GM21737 (cell line): ENCODE results near the gene RARG.
A peak's percentile ranks its signal among the peaks of the same experiment; 100 is the strongest.
"Not testable (repeated sequence)": the region's sequence is repeated elsewhere in the genome, so short reads cannot be mapped to it uniquely, and the experiment has no call there.

ENCODE experiments used
- ATAC-seq: cut with Tn5 transposase; IDR thresholded peaks from one replicate; pipeline ENCODE4 v1.9.1; 2021; ENCODE audit warnings: mild to moderate bottlenecking, moderate library complexity; ENCODE audit not compliant: unreplicated experiment

Gene RARG

DNA sequence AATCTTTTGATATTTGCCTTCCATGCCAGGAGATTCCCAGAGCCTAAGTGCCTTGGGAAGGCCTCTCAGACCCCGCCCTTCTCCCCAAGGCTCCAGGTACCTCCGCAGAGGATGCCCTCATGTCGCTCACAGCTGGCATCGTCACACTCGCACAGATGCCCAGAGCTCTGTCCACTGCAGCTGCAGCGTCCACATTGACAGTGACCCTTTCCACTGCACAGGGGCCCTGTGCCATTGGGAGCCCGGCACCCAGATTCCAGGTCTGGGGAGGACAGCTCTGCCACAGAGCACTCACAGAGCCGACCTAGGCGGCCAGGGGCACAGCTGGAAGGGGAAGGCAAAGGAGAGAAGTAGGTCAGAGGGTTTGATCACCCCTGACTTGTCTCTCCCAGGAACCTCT lies 39.0 kb downstream of the RARG start:
- ATAC-seq = no peak

DNA sequence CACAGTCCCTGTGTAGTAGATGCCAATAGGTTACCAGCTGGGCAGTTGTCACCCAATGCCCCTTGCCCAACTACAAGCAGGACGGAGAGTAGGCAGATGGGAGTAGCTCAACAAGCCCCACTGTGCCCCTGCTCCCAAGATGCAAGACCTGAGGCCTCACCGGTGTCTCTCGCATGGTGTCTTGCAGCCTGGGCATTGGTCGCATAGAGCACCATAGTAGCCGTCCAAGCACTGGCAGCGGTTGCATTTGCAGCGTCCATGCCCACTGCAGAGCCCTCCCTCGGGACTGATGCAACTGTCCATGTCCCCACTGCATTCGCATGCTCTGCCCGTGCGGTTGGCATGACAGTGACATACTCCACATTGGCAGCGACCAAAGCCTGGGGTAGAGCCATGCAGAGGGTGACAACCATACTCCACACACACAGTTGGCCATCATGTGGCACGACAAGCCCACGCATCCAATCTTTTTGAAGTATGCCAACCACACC lies 39.4 kb downstream of the RARG start:
- no peak for ATAC-seq

DNA sequence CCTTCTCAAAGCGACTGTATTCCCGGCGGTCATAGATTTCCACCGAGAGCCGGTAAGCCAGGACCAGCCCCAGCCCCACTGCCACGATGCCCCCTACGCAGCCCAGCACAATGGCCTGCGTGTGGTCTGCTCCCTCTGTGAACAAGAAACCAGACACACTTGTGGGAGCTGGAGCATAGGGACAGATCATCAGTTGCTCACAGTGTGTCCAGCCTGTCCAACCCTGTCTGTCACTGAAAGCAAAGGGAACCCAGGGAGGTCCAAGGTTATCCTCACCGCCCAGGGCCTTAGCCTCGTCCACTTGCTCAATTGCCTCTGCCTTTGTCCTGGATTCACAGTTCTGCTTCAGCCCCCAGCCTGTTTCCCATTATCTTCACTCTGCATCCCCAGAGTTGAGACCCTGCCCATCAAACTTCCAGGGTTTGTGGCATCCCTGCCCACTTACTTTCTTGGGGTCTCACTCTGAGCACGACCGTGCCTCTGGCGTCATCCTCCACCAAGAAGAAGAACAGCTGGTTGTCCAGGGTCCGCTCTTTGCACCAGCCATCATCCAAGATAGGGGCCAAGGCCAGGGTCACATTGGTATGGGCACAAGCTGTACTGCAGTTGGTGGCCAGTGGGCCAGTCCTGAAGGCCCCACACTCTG lies 40.0 kb downstream of the RARG start:
- no peak for ATAC-seq

DNA sequence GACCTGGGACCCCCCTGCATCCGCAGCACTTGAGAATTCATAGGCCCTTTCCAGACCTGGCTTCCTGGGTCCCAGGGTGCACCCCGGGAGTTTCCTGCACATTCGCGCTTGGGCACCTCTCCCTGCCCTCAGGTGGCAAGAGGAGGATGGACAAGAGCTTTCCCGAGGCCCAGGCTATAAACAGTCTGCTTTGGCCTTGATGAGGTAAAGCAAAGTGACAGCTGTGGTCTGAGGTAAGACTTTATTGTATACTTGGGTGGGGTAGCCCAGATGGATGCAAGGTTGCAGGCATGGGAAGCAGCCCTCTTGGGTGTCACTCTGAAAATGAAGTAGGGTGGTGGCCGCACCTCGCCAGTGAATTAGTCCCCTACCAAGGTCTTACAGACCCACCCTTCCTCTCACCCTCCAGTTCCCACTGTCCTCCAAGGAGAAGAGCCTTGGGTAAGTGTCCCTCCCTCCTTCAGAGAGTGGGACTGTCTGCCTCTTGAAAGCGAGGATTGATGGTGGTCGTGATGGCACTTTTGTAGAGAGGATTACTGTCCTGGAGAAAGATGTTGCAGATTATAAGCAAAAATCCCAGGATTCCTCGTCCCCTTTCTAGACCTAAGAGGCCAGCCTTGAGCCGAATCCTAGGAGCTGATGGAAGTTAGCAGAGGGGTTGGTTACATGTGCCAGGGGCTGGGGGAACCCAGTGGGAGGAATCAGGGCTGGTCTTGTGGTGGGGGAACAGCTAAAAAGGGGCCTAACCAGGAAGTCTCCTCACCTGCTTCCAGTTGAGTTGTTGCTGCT lies 40.7 kb downstream of the RARG start:
- ATAC-seq = no peak

DNA sequence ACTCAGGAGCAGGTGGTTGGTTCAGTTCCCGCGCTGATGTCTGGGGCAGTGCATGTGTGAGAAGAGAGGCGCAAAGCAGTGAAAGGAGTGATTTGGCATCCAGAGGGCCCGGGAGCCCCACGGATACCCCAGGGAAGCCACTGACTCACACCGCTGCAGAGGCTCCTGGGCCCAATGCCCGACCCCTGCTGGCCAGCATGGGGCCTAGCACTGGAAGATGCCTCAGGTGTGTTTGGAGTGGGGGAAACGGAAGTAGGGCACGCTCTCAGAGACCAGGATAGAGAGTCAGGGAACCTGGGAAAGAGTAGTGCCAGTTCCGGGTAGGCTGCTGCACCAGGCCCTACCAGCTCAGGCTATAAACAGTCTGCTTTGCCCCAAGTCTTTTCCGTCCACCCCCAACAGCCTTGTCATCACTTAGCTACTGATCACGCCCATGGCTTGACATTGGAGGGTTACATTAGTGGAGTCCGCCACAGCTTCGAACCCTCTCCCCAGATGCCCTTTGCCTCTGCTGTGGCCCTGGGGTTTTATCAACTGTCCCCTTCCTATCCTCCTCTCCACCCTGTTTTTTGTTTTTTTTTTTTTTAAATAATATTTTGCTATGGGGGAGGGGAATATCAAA lies 41.8 kb downstream of the RARG start:
- no peak for ATAC-seq

DNA sequence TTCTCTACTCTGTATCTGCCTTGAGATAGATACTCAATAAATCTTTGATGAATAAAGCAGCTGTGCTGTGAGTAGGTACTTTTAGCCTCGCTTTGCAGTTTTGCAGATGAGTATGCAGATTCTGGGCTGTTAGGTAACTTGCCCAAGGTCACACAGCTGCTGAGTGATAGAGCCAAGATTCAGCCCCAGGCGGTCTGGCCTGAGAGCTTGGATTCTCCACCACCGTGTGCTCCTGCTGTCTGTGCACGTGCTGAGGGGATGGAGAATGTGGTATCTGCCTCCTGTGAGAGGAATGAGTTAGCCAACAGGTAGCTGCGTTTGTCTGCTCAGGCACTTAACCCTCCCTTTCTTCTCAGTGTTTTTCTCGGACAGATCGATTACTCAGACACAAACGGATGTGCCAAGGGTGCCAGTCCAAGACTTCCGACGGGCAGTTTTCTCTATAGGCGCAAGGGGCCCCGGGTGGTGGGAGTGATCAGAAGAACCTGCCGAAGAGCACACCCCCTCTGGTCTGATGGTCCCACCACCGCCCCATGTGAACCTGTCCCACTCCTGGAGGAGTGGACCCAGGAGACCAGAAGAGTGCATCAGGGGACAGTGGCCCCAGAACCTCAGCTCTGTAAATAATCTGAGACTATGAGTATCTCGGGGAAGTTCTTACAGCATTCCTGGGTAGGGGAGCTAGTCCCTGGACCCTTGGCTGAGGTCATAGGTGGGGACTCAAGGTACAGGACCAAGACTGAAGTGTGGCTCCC lies 44.7 kb downstream of the RARG start:
- ATAC-seq = no peak

DNA sequence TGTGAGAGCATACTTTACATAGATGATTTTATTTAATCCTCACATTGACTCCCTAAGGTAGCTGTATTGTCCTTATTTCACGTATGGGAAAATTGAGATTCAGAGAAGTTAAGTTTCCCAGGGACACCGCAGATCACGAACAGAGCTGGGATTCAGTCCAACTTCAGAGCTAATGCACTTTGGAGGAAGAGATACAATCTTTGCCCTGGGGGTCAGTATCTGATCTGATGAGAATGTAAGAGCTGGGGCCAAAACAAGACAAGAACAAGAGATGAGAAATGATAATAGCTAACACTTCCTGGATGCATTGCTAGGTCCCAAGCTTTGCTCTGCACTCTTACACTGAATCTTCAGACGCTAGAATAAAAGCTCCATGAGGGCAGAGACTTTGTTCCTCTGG lies 45.3 kb downstream of the RARG start:
- ATAC-seq = no peak

DNA sequence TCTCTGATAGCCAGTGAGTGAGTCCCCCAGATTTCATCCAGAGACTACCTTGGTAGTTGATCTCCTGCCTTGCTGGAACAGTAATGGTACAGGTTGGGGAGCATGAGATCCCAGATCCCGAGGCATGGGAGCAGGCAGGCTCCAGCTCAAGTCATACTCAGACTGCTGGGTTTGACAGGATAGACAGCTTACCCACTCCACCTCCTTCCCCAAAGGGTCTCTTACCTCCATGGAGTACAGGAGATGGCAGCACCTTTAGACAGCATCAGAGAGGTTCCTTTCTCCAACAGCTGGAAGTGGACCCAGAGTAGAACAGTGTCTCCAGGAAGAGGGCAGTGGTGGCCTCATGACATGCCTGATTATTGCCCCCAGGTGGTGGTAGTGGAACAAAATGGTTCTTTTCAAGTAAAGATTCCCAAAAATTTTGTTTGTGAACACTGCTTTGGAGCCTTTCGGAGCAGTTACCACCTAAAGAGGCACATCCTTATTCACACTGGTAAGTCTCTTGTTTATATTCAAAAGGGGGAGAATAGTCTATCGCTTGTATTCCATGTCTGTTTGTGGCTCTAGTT lies 46.3 kb downstream of the RARG start:
- ATAC-seq = no peak

DNA sequence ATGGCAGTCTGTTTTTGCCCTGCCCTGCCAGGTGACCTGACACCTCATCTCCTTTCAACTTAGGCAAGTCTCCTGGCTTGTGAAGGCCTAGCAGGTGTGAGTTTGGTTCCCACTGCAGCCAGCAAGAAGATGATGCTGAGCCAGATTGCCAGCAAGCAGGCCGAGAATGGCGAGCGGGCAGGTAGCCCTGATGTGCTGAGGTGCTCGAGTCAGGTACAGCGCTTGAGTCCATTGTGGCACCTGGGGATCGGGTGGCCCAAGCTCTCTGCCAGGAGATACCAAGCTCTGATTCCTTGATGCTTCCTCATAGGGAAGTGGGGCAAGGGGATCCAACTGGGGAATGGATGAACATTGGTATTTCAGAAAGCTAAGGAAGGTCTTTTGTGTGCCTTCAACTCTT lies 47.2 kb downstream of the RARG start:
- ATAC-seq = no peak

DNA sequence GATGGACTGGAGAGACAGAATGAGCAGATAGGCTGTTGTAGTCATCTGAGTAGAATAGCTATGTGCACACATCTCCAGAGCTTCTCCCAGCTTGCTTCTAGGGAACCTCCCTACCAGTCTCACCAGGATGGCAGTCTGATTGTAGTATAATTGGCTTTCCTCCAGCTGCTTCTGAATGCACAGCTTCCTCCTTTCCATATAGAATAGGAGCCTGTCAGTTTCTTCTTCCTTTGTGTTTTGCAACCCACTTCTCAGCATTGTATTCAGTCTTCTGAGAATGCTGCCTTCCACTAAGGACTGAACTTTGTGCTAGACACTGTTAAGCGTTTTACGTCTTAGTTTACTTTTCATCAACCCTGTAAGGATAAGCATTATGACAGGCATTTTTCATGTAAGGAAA lies 49.1 kb downstream of the RARG start:
- no peak for ATAC-seq

DNA sequence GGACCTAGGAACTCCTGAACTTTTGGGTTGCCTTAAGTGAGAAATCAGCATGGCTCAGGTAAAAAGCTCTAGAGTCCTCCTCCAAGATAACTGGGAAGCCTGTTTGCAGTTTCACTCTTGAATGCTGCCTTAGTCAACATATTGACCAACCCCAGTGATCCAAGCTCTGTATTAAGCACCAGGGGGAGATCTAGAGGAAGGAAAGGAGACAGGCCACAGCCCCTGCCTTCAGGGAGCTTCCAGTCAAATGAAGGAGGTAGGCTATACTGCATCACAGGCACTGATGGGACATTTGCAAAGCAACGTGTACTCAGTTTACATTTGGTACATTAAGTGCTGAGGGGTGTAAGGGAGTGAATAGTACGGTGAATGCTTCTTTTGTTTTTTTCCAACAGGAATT lies 50.1 kb downstream of the RARG start:
- ATAC-seq = no peak

DNA sequence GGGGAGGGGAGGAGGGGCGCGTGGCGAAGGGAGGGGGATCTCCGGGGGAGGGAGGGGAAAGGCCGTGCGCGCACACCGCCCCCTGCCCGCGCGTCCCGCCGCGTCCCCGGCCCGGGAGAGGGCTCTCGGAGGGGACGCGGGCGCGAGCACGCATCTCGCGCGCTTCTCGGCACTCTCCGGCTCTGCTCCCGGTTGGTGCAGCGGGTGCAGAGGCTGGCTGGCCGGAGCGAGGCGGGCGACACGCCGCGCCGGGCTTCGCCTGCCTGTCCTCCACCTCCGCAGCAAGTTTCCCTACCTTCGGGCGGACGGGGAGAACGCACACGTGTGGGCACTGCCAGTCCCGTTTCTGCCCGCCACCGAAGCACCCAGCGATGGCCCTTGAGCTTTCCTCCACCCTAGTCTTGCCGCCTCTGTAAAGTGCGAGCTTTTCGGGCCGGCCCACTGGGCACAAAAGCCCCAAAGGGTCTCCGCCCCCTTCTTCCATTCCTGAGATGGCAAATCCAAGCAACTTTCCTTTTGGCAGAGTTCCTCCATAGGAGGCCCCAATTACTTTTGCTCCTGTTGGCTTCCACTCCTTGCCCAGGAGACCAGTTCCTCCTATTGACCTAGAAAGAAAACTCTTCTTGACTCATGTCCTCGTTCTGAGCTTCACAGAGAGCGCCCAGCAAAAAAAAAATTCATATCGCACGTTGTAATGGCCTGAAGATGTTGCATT lies 50.9 kb downstream of the RARG start:
- ATAC-seq = peak; percentile 49

DNA sequence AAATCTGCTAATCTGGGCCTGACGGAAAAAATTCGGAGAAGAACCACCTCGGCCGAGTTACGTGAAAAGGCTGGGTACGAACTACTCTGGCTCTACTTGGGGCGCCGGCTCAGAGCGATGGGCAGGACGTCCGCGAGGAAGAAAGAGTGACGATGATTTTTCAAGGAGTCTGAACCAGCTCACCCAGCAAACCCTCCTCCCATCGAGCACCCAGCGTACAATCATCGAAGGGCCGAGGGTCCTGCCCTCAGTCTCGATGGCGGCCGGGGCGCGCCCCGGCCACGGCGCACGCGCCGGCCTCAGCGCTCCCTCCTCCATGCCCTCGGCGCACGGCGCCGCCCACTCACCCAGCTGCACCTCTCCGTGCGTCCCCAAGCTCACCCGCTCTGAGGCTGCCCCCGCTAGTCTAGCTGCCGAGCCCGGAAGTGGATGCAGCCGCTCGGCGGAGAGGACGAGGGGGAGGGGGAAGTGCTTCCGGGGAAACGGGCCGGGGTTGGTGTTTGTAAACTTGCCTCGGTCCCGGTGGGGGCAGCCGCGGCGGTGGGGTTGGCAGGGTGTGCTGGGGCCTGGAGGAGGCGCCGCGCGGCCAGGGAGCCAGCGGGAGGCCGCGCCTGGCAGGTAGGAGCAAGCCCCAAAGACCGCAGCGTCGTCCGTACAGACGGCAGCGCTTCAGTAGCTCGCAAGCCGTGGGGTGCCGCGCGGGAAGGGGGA lies 51.6 kb downstream of the RARG start, which contains the start of the genes CSAD and ZNF740:
Gene CSAD (minus strand): TSS at position 706 of the 711 bp plus-strand sequence. CDS start 7,455 bp downstream, outside the sequence.
Gene ZNF740 (plus strand): TSS at position 503 of the 711 bp plus-strand sequence. CDS start 1,262 bp downstream, outside the sequence.
- ATAC-seq = peak; percentile 92

DNA sequence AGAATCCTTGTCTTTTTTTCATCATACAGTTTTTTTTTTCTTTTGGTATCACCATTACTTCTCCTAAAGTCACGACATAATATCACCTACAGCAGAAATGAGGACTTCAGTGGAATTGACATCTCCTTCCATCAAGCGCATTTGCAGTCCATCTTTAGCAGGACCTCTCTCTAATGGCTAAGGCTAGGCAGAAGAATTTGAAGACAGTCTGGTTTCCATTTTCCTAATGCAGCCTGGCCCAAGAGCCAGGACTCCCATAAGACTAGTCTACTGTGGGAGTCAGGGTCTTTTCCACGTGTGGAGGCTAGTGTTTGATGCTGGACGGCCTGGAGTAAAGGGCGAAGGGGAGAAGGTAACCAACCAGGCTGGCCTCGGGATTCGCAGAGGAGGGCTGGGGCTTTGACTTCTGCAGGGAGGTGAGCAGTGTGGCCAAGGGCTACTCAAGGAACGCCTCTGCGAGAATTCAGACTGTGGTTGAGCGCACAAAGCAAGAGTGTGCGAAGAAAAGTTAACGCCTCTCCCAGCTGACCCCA lies 52.3 kb downstream of the RARG start:
- peak; percentile 5 for ATAC-seq

DNA sequence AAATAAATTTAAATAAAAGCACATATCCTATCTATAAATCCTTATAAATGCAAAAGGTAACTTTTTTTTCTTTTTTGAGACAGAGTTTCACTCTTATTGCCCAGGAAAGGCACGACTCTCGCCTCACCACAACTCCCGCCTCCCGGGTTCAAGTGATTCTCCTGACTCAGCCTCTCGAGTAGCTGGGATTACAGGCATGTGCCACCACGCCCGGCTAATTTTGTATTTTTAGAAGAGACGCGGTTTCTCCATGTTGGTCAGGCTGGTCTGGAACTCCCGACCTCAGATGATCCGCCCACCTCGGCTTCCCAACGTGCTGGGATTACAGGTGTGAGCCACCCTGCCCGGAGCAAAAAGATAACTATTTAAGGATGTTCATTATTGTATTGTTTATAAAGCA lies 53.2 kb downstream of the RARG start:
- not testable (repeated sequence) for ATAC-seq

DNA sequence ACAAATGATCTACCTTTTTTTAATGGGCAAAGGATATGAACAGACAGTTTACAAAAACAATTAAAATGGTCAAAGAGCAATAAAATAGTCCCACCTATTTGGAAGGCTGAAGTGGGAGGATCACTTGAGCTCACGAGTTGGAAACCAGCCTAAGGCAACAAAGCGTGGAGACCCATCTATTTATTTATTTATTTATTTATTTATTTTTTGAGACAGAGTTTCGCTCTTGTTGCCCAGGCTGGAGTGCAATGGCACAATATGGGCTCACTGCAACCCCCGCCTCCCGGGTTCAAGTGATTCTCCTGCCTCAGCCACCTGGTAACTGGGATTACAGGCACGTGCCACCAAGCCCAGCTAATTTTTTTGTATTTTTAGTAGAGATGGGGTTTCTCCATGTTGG lies 54.6 kb downstream of the RARG start:
- ATAC-seq = not testable (repeated sequence)

DNA sequence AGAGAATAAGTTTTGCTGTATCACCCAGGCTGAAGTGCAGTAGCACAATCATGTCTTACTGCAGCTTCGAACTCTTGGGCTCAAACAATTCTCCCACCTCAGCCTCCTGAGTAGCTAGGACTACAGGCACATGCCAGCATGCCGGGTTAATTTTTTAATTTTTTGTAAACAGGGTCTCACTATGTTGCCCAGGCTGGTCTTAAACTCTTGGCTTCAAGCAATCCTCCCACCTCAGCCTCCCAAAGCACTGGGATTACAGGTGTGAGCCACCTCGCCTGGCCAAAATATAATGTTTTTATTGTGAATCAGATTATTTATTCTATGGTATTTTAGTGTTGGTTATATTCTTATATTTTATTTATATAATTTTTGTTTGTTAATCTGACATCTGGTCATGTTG lies 55.3 kb downstream of the RARG start:
- ATAC-seq = no peak

DNA sequence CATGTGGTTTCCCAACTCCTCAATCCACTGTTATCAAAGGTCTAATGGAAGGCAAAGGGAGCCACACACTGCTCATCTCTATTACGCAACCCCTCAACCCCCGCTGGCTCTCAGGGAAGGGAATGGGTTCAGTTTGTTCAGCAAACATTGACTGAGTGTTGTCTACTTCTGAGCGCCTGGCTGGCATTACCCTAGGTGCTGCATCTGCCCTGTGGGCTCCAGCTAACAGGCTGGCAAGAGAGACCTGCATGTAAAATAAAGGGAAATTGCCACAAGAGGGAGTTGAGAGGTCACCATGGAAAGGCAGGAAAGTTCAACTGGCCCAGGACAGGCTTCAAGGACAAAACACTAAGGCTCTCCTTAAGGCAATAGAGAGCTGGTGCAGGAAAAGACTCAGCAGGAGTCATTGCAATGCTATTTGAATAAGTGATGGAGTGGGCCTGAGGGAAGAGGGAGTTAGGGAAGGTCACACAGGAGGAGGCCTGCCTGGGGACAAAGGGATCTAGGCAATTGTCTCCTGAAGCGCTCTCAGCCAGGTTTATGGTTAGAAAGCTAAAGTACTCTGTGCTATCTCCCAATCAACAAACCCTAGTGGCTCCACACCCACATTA lies 57.0 kb downstream of the RARG start:
- no peak for ATAC-seq
